GM19324 (cell line): ENCODE measurements around the gene PEMT.
"Not testable (repeated sequence)": the region's sequence is repeated elsewhere in the genome, so short reads cannot be mapped to it uniquely, and the experiment has no call there.

Source experiments
- ATAC-seq: cut with Tn5 transposase; IDR thresholded peaks from one replicate; pipeline ENCODE4 v1.9.1; 2021; ENCODE audit warnings: mild to moderate bottlenecking, moderate library complexity; ENCODE audit not compliant: unreplicated experiment, low FRiP score

PEMT gene

GRCh38 chr17:17493249-17493985, 98.1 kb downstream of the PEMT start:
- no peak for ATAC-seq

GRCh38 chr17:17492571-17492970, 98.9 kb downstream of the PEMT start:
- ATAC-seq, result no peak

DNA sequence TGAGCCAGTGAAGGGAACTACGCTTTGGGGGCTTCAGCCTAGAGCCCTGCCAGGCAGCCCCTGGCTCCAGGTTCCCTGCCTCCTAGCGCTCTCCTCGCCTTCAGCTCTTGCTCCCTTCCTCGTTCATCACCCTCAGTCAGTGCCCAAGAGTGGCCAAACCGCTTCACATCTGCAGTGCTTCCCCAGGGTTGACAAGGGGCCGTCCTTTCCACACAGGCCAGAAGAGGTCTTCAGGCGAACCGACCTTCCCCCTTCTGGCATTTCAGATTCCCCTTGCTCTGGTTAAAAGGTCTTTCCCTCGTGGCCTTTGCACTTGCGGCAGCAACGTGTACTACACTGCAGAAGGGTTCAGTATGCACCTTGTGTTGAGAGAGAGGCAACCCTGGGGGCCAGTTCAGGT, 99.4 kb downstream of the PEMT start:
- no peak for ATAC-seq

GRCh38 chr17:17491546-17491988, 99.9 kb downstream of the PEMT start:
- no peak for ATAC-seq

DNA sequence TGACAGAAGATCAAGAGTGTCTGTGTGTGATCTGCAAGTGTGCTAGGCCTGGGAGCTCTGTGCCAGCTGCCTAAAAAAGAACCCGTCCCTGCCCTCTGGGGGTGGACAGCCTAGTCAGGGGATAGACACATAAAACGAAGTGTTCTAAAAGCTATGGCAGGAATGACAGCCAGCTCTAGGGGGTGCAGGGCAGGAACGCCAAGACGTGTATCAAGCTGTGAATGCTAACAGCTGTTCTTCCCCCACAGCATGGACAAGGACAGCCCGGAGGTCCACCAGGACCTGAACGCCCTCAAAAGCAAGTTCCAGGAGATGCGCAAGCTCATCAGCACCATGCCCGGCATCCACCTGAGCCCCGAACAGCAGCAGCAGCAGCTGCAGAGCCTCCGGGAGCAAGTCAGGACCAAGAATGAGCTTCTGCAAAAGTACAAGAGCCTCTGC, 100.5 kb downstream of the PEMT start:
- ATAC-seq, result no peak

- no peak for ATAC-seq
These were observed 103.5 kb downstream of the PEMT start for GRCh38 chr17:17487998-17488397.

- ATAC-seq, result not testable (repeated sequence)
These were observed 105.1 kb downstream of the PEMT start for GRCh38 chr17:17486416-17486815.

GRCh38 chr17:17485420-17485819, 106.1 kb downstream of the PEMT start:
- ATAC-seq, result no peak

GRCh38 chr17:17484451-17484899, 107.0 kb downstream of the PEMT start:
- ATAC-seq, result no peak

DNA sequence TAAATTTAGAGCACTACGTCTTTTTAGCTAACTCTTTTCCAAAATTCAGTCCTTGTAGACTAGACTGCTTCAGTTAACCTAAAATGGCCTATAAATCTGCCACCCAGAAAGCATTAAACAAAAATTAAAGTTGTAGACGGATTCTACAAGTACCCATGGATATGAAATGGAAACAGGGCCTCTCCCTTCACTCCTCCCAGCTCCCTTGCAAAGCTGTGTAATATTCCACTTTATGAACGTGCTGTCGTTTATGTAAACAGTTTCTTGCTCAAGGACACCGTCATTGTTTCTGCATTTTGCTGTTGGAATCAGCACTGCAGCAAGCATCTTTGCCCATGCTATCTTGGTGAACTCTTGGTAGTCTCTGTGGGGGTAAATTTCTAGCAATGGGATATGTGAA, 109.6 kb downstream of the PEMT start:
- ATAC-seq, result no peak

DNA sequence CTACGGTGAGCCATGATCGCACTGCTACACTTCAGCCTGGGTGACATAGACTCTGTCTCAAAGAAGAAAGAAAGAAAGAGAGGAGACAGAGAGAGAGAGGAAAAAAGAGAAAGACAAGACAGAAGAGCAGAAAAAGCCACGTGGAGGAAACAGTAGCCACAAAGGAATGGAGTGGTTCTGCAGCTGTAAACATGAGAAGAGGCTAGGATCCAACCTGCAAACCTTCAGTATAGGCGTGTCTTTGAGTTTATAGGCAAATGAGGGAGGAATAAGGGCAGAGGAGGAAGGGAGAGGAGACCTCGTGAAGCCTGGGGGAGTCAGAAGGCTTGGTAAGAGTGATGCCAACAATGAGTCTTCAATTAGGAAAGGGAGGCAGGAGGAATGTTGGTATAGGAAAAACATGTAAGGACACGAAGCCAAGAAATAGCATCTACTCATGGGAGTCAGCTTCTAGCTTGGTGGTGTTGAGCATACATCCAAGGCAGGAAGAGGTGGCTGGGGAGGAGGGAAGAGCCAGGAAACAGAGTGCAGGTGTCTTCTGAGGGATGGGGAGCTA, 110.8 kb downstream of the PEMT start:
- ATAC-seq, result no peak

DNA sequence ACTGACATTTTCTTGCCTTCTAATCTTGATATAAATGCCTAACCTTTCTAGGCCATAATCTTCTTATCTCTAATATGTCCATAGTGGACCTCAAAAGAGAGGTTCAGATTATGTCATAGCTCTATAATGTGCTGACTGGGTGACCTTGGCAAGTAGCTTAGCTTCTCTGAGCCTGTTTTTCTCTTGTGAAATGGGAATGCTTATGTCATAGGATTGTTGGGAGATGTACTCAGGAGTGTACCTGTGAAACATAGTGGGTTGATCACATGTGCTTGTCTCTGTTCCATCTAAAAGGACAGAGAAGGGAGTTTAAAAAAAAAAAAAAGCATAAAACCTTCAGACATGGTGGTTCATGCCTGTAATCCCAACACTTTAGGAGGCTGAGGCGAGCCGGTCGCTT, 112.3 kb downstream of the PEMT start:
- ATAC-seq, result no peak

DNA sequence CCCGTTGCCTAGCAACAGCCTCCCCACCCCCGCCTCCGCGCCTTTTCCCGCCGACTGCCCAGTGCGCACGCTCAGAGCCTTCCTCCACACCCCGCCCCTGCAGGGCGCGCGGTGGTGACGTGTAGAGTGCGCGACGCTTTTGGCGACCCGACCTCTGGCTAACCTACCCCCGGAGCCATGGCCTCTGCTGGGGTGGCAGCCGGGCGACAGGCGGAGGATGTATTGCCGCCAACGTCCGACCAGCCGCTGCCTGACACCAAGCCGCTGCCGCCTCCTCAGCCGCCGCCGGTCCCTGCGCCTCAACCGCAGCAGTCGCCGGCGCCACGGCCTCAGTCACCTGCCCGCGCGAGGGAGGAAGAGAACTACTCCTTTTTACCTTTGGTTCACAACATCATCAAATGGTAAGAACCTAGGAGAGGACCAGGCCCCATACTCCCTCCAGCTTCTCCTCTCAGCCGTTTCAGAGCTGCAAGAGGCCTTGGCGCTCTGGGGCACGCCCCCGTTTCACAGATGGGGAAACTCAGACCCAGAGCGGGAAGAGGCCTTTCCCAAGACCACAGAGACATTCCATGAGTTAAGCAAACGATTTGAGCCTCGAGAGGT, 114.5 kb downstream of the PEMT start, which contains the start of gene MED9:
TSS of gene MED9 (plus strand) at position 136 of the 603 bp plus-strand sequence. CDS start at position 178, 42 bp downstream.
- peak; percentile 77 for ATAC-seq

GRCh38 chr17:17474341-17474740, 117.2 kb downstream of the PEMT start:
- no peak for ATAC-seq

- no peak for ATAC-seq
These were observed 119.1 kb downstream of the PEMT start for GRCh38 chr17:17472333-17472920.

DNA sequence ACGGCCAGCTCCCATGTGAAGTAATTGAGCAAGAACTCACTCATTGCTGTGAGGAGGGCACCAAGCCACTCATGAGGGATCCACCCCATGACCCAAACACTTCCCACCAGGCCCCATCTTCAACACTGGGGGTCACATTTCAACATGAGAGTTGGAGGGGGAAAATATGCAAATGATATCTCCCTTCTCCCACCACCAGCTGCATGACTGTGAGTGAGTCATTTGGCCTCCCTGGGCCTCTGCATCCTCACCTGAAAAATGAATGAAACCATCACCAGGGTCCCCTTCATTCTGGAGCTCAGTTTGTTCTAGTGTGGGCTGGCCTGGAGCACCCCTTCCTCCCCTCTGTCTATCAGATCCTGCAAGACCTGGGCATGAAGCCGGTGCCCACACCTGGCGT, 121.5 kb downstream of the PEMT start:
- no peak for ATAC-seq

GRCh38 chr17:17469358-17469757, 122.2 kb downstream of the PEMT start:
- ATAC-seq, result no peak

- no peak for ATAC-seq
These were observed 123.1 kb downstream of the PEMT start for GRCh38 chr17:17468217-17469010.

DNA sequence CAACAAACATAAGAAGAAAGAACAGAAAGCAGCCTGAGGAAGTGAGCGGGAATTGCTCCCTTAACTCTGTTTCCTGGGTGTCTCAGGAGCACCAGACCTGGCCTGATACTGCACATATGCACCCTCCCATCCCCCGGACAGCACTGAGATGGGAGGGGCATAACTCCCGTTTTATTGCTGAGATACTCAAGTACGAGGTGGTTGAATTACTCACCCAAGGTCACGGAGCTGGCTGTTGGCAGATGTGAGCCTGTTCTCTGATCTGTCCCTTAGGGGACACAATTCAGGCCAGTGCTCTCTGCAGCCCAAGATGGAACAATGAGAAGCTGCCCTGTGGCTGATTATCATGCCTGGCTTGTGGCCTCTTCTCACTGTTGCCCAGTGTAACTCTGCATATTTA, 123.8 kb downstream of the PEMT start:
- ATAC-seq, result no peak

DNA sequence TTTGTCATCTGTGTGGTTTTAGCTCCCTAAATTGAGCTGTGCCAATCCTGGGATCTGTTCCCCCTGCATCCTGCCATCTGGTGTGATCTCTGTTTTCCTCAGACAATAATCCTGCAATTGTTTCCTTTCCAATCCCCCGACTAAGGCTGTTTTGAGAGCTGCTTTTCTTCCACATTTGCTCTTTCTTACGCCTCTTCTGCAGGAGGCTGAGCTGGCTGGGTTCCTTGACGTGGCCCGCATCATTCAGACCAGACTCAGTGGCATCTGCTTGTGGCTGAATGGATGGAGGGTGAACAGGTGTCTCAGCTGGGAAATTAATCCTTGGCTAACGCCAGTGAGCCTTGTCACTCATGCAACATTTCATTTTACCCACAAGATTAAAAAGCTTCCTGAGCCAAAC, 124.5 kb downstream of the PEMT start:
- ATAC-seq, result no peak
